K562 (cell line): ENCODE results near the gene CBX1.

Experiments
- ESRRA ChIP-seq: fragments of 450-650 bp; IDR thresholded peaks from 2 replicates; pipeline ENCODE4 v1.6.1; 2014; ENCODE audit warnings: low read depth, mild to moderate bottlenecking, moderate library complexity, borderline replicate concordance
- HNRNPH1 ChIP-seq: fragments of 200-400 bp; formaldehyde crosslinking; optimal IDR thresholded peaks from 2 replicates; pipeline ENCODE3; 2017; ENCODE audit warnings: low read depth, mild to moderate bottlenecking, low read length, moderate library complexity
- POLR2AphosphoS5 ChIP-seq: IDR thresholded peaks from 2 replicates; pipeline ENCODE4 v1.6.1; 2011; ENCODE audit warnings: mild to moderate bottlenecking, low read depth, low read length, moderate library complexity; ENCODE audit not compliant: control insufficient read depth, insufficient read depth
- PTBP1 ChIP-seq: fragments of 200-400 bp; formaldehyde crosslinking; IDR thresholded peaks from 2 replicates; pipeline ENCODE4 v1.6.1; 2017; ENCODE audit warnings: low read depth, low read length
- TF ChIP-seq, protein P1 (sequence below): fragments of 450-650 bp; IDR thresholded peaks from 2 replicates; pipeline ENCODE4 v1.6.1; 2016; ENCODE audit warnings: borderline replicate concordance

DNA sequence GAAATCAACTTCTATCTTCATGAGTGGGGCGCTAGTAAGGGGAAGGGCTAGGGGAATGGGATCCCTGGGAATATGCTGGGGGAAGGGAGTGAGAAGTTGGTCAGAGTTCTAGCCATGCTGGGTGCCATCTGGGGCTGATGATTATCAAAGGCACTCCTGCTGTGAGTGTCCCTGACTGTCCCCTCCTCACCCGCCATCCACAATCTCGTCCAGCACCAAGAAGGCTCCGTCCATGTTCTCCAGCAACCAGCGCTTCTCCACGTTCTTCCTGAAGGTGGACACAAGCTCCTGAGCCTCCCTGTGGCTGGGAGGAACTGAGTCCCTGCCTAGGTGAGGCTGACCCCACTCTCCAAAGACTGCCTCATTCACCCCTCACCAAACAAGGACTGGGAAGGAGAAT, 69.3 kb downstream of the CBX1 start:
- TF ChIP-seq ESRRA (no peak), POLR2AphosphoS5 (no peak), PTBP1 (no peak), HNRNPH1 (no peak)
- TF ChIP-seq, protein P1, sequence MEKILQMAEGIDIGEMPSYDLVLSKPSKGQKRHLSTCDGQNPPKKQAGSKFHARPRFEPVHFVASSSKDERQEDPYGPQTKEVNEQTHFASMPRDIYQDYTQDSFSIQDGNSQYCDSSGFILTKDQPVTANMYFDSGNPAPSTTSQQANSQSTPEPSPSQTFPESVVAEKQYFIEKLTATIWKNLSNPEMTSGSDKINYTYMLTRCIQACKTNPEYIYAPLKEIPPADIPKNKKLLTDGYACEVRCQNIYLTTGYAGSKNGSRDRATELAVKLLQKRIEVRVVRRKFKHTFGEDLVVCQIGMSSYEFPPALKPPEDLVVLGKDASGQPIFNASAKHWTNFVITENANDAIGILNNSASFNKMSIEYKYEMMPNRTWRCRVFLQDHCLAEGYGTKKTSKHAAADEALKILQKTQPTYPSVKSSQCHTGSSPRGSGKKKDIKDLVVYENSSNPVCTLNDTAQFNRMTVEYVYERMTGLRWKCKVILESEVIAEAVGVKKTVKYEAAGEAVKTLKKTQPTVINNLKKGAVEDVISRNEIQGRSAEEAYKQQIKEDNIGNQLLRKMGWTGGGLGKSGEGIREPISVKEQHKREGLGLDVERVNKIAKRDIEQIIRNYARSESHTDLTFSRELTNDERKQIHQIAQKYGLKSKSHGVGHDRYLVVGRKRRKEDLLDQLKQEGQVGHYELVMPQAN = no peak
